ENCODE data around the gene CHMP4A.

DNA sequence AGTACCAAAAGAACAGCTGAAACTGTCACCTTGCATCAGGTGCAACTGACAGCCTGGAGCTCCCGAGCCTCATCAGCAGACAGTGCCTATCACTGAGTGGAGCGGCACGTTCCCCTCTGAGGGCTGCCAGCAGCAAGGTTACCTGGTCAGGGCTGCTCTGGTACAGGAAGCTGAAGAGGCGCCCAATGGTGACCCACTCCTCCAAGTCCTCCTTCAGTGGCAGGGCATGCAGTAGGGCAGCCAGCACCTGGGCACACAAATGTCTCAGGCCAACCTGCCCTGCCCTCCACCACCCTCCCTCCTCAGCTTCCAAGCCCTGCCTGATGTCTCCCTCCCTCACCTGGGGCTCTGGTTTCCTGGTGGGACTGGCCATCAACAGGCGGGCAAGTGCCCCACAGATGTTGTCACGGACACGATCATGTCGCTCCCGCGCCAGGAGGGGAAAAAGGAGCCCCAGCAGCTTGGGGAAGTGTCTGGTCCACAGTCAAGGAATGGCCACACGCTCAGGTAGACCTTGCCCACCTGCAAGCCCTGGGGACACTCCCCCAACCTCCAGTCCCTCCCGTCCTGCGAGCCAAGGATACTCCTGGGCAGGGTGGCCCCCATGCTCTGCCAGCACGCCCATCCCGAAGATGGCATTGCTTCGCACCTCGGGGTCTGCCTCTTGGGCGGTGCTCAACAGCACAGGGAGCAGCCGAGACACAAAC is 31.8 kb downstream of the CHMP4A start:
- TF ChIP-seq, protein P1, sequence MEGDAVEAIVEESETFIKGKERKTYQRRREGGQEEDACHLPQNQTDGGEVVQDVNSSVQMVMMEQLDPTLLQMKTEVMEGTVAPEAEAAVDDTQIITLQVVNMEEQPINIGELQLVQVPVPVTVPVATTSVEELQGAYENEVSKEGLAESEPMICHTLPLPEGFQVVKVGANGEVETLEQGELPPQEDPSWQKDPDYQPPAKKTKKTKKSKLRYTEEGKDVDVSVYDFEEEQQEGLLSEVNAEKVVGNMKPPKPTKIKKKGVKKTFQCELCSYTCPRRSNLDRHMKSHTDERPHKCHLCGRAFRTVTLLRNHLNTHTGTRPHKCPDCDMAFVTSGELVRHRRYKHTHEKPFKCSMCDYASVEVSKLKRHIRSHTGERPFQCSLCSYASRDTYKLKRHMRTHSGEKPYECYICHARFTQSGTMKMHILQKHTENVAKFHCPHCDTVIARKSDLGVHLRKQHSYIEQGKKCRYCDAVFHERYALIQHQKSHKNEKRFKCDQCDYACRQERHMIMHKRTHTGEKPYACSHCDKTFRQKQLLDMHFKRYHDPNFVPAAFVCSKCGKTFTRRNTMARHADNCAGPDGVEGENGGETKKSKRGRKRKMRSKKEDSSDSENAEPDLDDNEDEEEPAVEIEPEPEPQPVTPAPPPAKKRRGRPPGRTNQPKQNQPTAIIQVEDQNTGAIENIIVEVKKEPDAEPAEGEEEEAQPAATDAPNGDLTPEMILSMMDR (IDR thresholded peaks at IDR 0.05; ENCODE audit: low read depth, low read length), result no peak
- TF ChIP-seq POLR2A (IDR thresholded peaks at IDR 0.05; ENCODE audit: extremely low read depth, insufficient read length), result no peak
- TF ChIP-seq MYC (IDR thresholded peaks at IDR 0.05; ENCODE audit: low read depth, low read length), result no peak
- TF ChIP-seq, protein P2, sequence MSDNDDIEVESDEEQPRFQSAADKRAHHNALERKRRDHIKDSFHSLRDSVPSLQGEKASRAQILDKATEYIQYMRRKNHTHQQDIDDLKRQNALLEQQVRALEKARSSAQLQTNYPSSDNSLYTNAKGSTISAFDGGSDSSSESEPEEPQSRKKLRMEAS (IDR thresholded peaks at IDR 0.05; ENCODE audit: low read depth, low read length), result no peak
